PC-3 (cell line): ENCODE measurements around the gene TCERG1L. TPM values are rescaled to one million over a fixed set of nuclear protein-coding genes. Genes with fewer than 3 reads are reported as not detected.

Experiments
- ATAC-seq: fragments of 200-7000 bp; cut with Tn5 transposase; 2 replicates; pipeline ENCODE4 v1.9.1; 2020; ENCODE audit warnings: mild to moderate bottlenecking, moderate library complexity
- BruUV-seq: library from RNA; stranded (reverse); fragments of 400-500 nt; replicated peaks from 2 replicates; lab custom pipeline; 2021; lab: Mats Ljungman, UMichigan
- CTCF ChIA-PET: fragments of 300-600 bp; sonication (Branson Sonifier 250); formaldehyde crosslinking; loops from one replicate; lab custom pipeline; 2022; ENCODE audit warnings: antibody characterized with exemption; lab: Charles Lee
- POLR2A ChIA-PET: fragments of 300-600 bp; sonication (Branson Sonifier 250); formaldehyde crosslinking; loops from one replicate; lab custom pipeline; 2022; ENCODE audit warnings: antibody characterized with exemption; ENCODE audit not compliant: unreplicated experiment; lab: Charles Lee
- DNase-seq: peaks from one replicate; pipeline ENCODE4 v3.0.0-alpha.2; 2015
- H2AFZ ChIP-seq: fragments of 300-600 bp; sonication (generic); 2 replicates; pipeline ENCODE4 v1.6.0; 2016; ENCODE audit warnings: antibody characterized with exemption, low read length
- H3F3A ChIP-seq: fragments of 300-600 bp; sonication (generic); one replicate; pipeline ENCODE4 v1.6.0; 2017; ENCODE audit warnings: antibody characterized with exemption, low read length, control low read depth, mild to moderate bottlenecking; ENCODE audit not compliant: unreplicated experiment
- H3K27ac ChIP-seq: fragments of 300-600 bp; sonication (generic); 2 replicates; pipeline ENCODE4 v1.5.1; 2016; ENCODE audit warnings: mild to moderate bottlenecking, low read length
- H3K27me3 ChIP-seq: fragments of 300-600 bp; sonication (generic); 2 replicates; pipeline ENCODE4 v1.6.1; 2016; ENCODE audit warnings: low read length, mixed read lengths
- H3K36me3 ChIP-seq: fragments of 300-600 bp; sonication (generic); 2 replicates; pipeline ENCODE4 v1.6.1; 2016; ENCODE audit warnings: low read depth, mixed run types, low read length, mixed read lengths
- H3K4me1 ChIP-seq: fragments of 300-600 bp; sonication (generic); 2 replicates; pipeline ENCODE4 v1.5.1; 2016; ENCODE audit warnings: low read length; ENCODE audit not compliant: insufficient read depth
- H3K4me2 ChIP-seq: fragments of 300-600 bp; sonication (generic); 2 replicates; pipeline ENCODE4 v1.6.0; 2016; ENCODE audit warnings: low read length
- H3K4me3 ChIP-seq: fragments of 300-600 bp; sonication (generic); 2 replicates; pipeline ENCODE4 v1.5.1; 2016; ENCODE audit warnings: mild to moderate bottlenecking, low read length, mixed read lengths
- H3K79me2 ChIP-seq: fragments of 300-600 bp; sonication (generic); 2 replicates; pipeline ENCODE4 v1.6.1; 2017; ENCODE audit warnings: low read length, mixed read lengths
- H3K9ac ChIP-seq: fragments of 300-600 bp; sonication (generic); 2 replicates; pipeline ENCODE4 v1.6.0; 2016; ENCODE audit warnings: mild to moderate bottlenecking, low read length
- H3K9me2 ChIP-seq: fragments of 300-600 bp; sonication (generic); replicated peaks from 2 replicates; pipeline ENCODE4 v1.6.1; 2016; ENCODE audit warnings: mixed run types, low read length, mixed read lengths
- H3K9me3 ChIP-seq: fragments of 300-600 bp; sonication (generic); 2 replicates; pipeline ENCODE4 v1.6.1; 2016; ENCODE audit warnings: low read length, mixed read lengths
- H4K20me1 ChIP-seq: fragments of 300-600 bp; sonication (generic); 2 replicates; pipeline ENCODE4 v1.6.1; 2016; ENCODE audit warnings: low read length, mixed read lengths
- CTCF ChIP-seq: fragments of 300-600 bp; sonication (generic); conservative IDR thresholded peaks from 2 replicates; pipeline ENCODE4 v1.5.1; 2017; ENCODE audit warnings: antibody characterized with exemption, low read depth, mild to moderate bottlenecking, low read length
- EZH2 ChIP-seq: fragments of 300-600 bp; sonication (generic); IDR thresholded peaks from one replicate; pipeline ENCODE4 v1.6.1; 2017; ENCODE audit warnings: antibody characterized with exemption, mild to moderate bottlenecking, low read length; ENCODE audit not compliant: unreplicated experiment
- EZH2phosphoT487 ChIP-seq: fragments of 300-600 bp; sonication (generic); IDR thresholded peaks from 2 replicates; pipeline ENCODE4 v1.6.1; 2018; ENCODE audit warnings: mild to moderate bottlenecking, antibody characterized with exemption, low read length, borderline replicate concordance
- intact Hi-C: fragments of 100-400 bp; cut with micrococcal nuclease; formaldehyde crosslinking; loops from 2 replicates; pipeline ENCODE4 v1.9.0; 2023
- total RNA-seq: library from RNA; depleted of rRNA; stranded (reverse); fragments of >200 nt; gene quantifications from 2 replicates; pipeline ENCODE4 v1.2.3, GENCODE V29; 2014

TCERG1L gene
- total RNA-seq, 1 experiment from 2014 or later, result not detected

DNA sequence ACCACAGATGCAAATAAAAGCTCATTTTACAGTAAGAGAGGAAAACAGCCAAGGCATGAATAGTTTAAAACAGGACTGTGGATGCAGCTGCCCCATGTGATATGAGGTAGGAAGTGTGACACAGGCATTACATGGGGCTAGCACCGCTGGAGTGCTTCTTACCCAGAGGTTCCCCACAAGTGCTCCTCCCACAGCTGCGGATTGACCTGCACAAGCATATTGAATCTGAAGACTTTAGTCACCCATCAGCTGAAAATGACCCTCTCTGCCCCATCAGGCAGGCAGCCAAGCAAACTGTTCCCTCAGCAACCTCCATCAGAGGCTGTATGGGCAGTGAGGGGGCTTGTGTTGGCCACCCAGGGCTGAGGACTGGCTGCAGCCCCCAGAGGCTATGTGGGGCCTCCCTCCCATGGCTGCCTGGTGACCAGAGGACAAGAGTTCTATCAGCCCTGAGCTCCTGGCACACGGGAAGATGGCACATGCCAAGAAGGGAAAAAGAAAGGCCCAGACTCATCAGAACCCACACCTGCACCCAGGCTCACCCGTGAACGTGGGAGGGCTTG, 98.7 kb downstream of the TCERG1L start:
- Histone ChIP-seq H3K9ac (no peak overlapping the region), H3F3A (no peaks in the 10 kb centered on the region), H3K9me2 (no peaks in the 10 kb centered on the region), H4K20me1 (no peaks in the 10 kb centered on the region), H3K4me1 (no peaks in the 10 kb centered on the region), H3K4me2 (no peak overlapping the region), H3K27ac (no peak overlapping the region), H3K9me3 (no peaks in the 10 kb centered on the region), H3K27me3 (no peaks in the 10 kb centered on the region), H3K36me3 (no peaks in the 10 kb centered on the region), H3K79me2 (no peaks in the 10 kb centered on the region), H2AFZ (no peak overlapping the region), H3K4me3 (no peak overlapping the region)
- ChIA-PET CTCF (no interaction called here), POLR2A (no interaction called here)
- ATAC-seq (no peak), DNase-seq (no peak)
- intact Hi-C loops, result no loop called here
- TF ChIP-seq CTCF (no peak), EZH2 (no peak), EZH2phosphoT487 (no peak)
- BruUV-seq, result no TSS peak

- CTCF ChIA-PET, result no interaction called here
- intact Hi-C loops, result no loop called here
- Histone ChIP-seq H3K4me3 (no peak overlapping the region), H3K9me2 (no peaks in the 10 kb centered on the region), H3K79me2 (no peaks in the 10 kb centered on the region), H2AFZ (no peak overlapping the region), H4K20me1 (no peaks in the 10 kb centered on the region), H3K4me2 (no peak overlapping the region), H3K36me3 (no peaks in the 10 kb centered on the region), H3K27me3 (no peaks in the 10 kb centered on the region), H3K27ac (no peak overlapping the region), H3K9me3 (no peaks in the 10 kb centered on the region), H3K9ac (no peak overlapping the region), H3K4me1 (no peaks in the 10 kb centered on the region), H3F3A (no peaks in the 10 kb centered on the region)
- no peak for TF ChIP-seq EZH2phosphoT487
- TF ChIP-seq EZH2, result no peak
- no peak for TF ChIP-seq CTCF
- BruUV-seq, result no TSS peak
- ATAC-seq (no peak), DNase-seq (no peak)
- POLR2A ChIA-PET, result no interaction called here
Observed at GRCh38 chr10:131211965-131212619, 99.4 kb downstream of the TCERG1L start.

DNA sequence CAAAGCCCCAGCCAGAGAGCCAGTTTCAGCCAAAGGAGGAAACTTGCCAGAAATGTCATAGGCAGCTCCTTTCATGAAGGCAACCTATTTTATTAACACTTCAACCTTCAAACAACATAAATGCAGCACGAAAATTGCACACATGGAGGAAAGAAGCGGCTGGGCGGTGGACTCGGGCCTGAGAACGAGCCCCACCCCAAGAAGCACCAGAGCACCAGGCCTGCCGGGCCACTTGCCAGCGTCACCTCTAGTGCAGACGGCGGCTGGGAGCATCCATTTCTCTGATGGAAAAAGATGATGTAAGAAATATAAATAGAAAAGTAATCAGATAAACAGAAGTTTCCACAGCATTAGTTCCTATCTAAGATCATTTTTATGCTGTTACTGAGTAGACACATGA, 100.0 kb downstream of the TCERG1L start:
- Histone ChIP-seq H3K9ac (no peak overlapping the region), H3K9me3 (no peaks in the 10 kb centered on the region), H4K20me1 (no peaks in the 10 kb centered on the region), H3K4me1 (no peaks in the 10 kb centered on the region), H3K9me2 (no peaks in the 10 kb centered on the region), H3K4me3 (no peak overlapping the region), H2AFZ (no peak overlapping the region), H3K4me2 (no peak overlapping the region), H3K79me2 (no peaks in the 10 kb centered on the region), H3K27me3 (no peaks in the 10 kb centered on the region), H3K27ac (no peak overlapping the region), H3K36me3 (no peaks in the 10 kb centered on the region), H3F3A (no peaks in the 10 kb centered on the region)
- ChIA-PET CTCF (no interaction called here), POLR2A (no interaction called here)
- no peak for DNase-seq
- intact Hi-C loops, result no loop called here
- no peak for ATAC-seq
- BruUV-seq, result no TSS peak
- TF ChIP-seq EZH2phosphoT487 (no peak), EZH2 (no peak), CTCF (no peak)
